ENCODE measurements around the gene CCDC182. TPM values are rescaled to one million over a fixed set of nuclear protein-coding genes. Genes with fewer than 3 reads are reported as not detected.

Gene CCDC182
- total and polyA plus RNA-seq, 2 of the 13 experiments (the other 11 are each of a cell fraction or from before 2014, with no cell fraction given): not detected

- H3K27ac ChIP-seq (ENCODE audit: extremely low read length, insufficient read depth, low read length): no peak overlapping the region
- H4K20me1 ChIP-seq (ENCODE audit: insufficient read depth, low read length): no peaks in the 10 kb centered on the region
- H3K4me3 ChIP-seq (replicated peaks in 1 of 3; ENCODE audit: insufficient read depth in 1 of 3, low read depth in 2 of 3, low read length in 3 of 3): no peak overlapping the region
- no peaks in the 10 kb centered on the region for H3K36me3 ChIP-seq (replicated peaks in 1 of 2; ENCODE audit: control insufficient read depth in 1 of 2, insufficient read depth in 2 of 2, low read length in 2 of 2)
- BruUV-seq (replicated peaks): no TSS peak
- ATAC-seq: peak; percentile 91
- H2AFZ ChIP-seq (ENCODE audit: low read length): no peak overlapping the region
- in situ Hi-C loops (cut with HindIII; ENCODE audit: extremely low pct_ligation_motif_present, low pct_unique_long_range_greater_than_20kb): loop anchor here (5.0 to 10.0 kb wide), 2 partner anchors 495 to 602 kb away; no protein-coding TSS in a partner anchor
- no peaks in the 10 kb centered on the region for H3K79me2 ChIP-seq (ENCODE audit: insufficient read depth, low read length)
- POLR2A ChIA-PET: no interaction called here
- no peak overlapping the region for H3K9ac ChIP-seq (ENCODE audit: insufficient read depth, low read depth, low read length)
- intact Hi-C loops (cut with micrococcal nuclease; ENCODE audit: unreplicated experiment): loop anchor here (2.0 to 10.0 kb wide), 3 partner anchors 65 to 609 kb away; no protein-coding TSS in a partner anchor
- H3K27me3 ChIP-seq (ENCODE audit: control insufficient read depth in 1 of 2, insufficient read depth in 2 of 2, low read length in 2 of 2): peaks cover 0 to 27% of the 10 kb centered on the region in 2 experiments; a peak in 3 of 5 replicates
- H3K9me3 ChIP-seq (ENCODE audit: low read length): no peaks in the 10 kb centered on the region
- no peaks in the 10 kb centered on the region for H3K4me1 ChIP-seq (ENCODE audit: insufficient read depth, low read length)
- peak; percentile 90 for FAIRE-seq
- DNase-seq (ENCODE audit: low spot score): peak; percentile 53
- no peak overlapping the region for H3K4me2 ChIP-seq (ENCODE audit: low read depth, low read length)
- 9% methylated on average over 1 of the region's 1 CpG for WGBS (ENCODE audit: low lambda C conversion rate)
- CTCF ChIA-PET (ENCODE audit: low intra/inter-chr PET ratio, low total read pairs): interaction anchor here (0.5 to 1.7 kb wide), 4 partner anchors 68 to 708 kb away, joined by 3 to 15 read pairs (median 4); no protein-coding TSS in a partner anchor
- peak; percentile 83 for TF ChIP-seq SMC3 (IDR thresholded peaks at IDR 0.05; ENCODE audit: low read length)
- TF ChIP-seq ZNF83 (CRISPR knock-in tag; IDR thresholded peaks at IDR 0.05; ENCODE audit: borderline replicate concordance): no peak
- 0 out of 2 replicates have a peak, but pooled peaks have one; percentile 26 for TF ChIP-seq MXD3 (CRISPR knock-in tag; IDR thresholded peaks at IDR 0.05)
- TF ChIP-seq NFAT5 (CRISPR knock-in tag; IDR thresholded peaks at IDR 0.05): no peak
- no peak for TF ChIP-seq ZNF34 (CRISPR knock-in tag; IDR thresholded peaks at IDR 0.05; ENCODE audit: borderline replicate concordance)
- 0 out of 2 replicates have a peak, but pooled peaks have one; percentile 41 for TF ChIP-seq HNF1B (CRISPR knock-in tag; IDR thresholded peaks at IDR 0.05)
- no peak for TF ChIP-seq ZNF737 (CRISPR knock-in tag; IDR thresholded peaks at IDR 0.05; ENCODE audit: borderline replicate concordance)
- peak; percentile 95; the same call in 1 of the 2 replicates for TF ChIP-seq KLF12 (CRISPR knock-in tag; IDR thresholded peaks at IDR 0.05; ENCODE audit: borderline replicate concordance)
- no peak for TF ChIP-seq DRAP1 (CRISPR knock-in tag; IDR thresholded peaks at IDR 0.05)
- TF ChIP-seq XRCC5 (optimal IDR thresholded peaks at IDR 0.05; ENCODE audit: low read length): peak; percentile 53
- TF ChIP-seq CTCF (CRISPR knock-in tag; IDR thresholded peaks at IDR 0.05): peak; percentile 82
Observed at GRCh38 chr17:57739402-57740234, 5.5 kb downstream of the CCDC182 start.

All from HepG2 (cell line).